T1000 (cell line): ENCODE data around the gene KCTD2.

Source experiments
- DNase-seq: peaks from one replicate; lab custom pipeline; 2025; ENCODE audit warnings: mixed read lengths; lab: John Stamatoyannopoulos, UW

The KCTD2 gene

GRCh38 chr17:75077496-75078283, 30.7 kb downstream of the KCTD2 start:
- DNase-seq, result no peak

- peak; percentile 66 for DNase-seq
These were observed 31.4 kb downstream of the KCTD2 start for GRCh38 chr17:75078284-75079022.

GRCh38 chr17:75079023-75079373, 32.0 kb downstream of the KCTD2 start:
- DNase-seq, result no peak

GRCh38 chr17:75081611-75082540, 34.9 kb downstream of the KCTD2 start:
- DNase-seq, result no peak

- no peak for DNase-seq
These were observed 35.7 kb downstream of the KCTD2 start for GRCh38 chr17:75082683-75083082.

- no peak for DNase-seq
These were observed 37.1 kb downstream of the KCTD2 start for GRCh38 chr17:75084039-75084660.

- no peak for DNase-seq
These were observed 39.6 kb downstream of the KCTD2 start for GRCh38 chr17:75086496-75087181.

- DNase-seq, result no peak
These were observed 40.1 kb downstream of the KCTD2 start for GRCh38 chr17:75087182-75087557.

GRCh38 chr17:75087558-75088453, 40.8 kb downstream of the KCTD2 start, which contains the start of gene SLC16A5:
TSS of gene SLC16A5 (plus strand) at chr17:75087954. CDS start at chr17:75093637, 5,683 bp downstream.
- peak; percentile 25 for DNase-seq

- no peak for DNase-seq
These were observed 41.7 kb downstream of the KCTD2 start for GRCh38 chr17:75088465-75089417.

- DNase-seq, result no peak
These were observed 44.1 kb downstream of the KCTD2 start for GRCh38 chr17:75090871-75091854.

GRCh38 chr17:75091855-75092327, 44.9 kb downstream of the KCTD2 start:
- DNase-seq, result no peak

- no peak for DNase-seq
These were observed 46.6 kb downstream of the KCTD2 start for GRCh38 chr17:75093548-75094158.

- DNase-seq, result no peak
These were observed 47.9 kb downstream of the KCTD2 start for GRCh38 chr17:75094871-75095399.

- DNase-seq, result peak; percentile 57
These were observed 49.1 kb downstream of the KCTD2 start for GRCh38 chr17:75096082-75096625.

GRCh38 chr17:75097865-75098264, 50.8 kb downstream of the KCTD2 start:
- no peak for DNase-seq

- DNase-seq, result no peak
These were observed 51.8 kb downstream of the KCTD2 start for GRCh38 chr17:75098861-75099260.
